NB4 (cell line): ENCODE data around the gene PDE9A.

Experiments used
- DNase-seq: peaks from one replicate; pipeline ENCODE4 v3.0.0; 2010; ENCODE audit warnings: low read depth
- H3K4me3 ChIP-seq: one replicate; pipeline ENCODE4 v1.5.1; 2011; ENCODE audit warnings: mild to moderate bottlenecking, low read depth, low read length, moderate library complexity
- CTCF ChIP-seq: IDR thresholded peaks from one replicate; pipeline ENCODE4 v1.5.1; 2012; ENCODE audit warnings: low read depth, low read length
- MAX ChIP-seq: IDR thresholded peaks from 2 replicates; pipeline ENCODE4 v1.6.1; 2011; ENCODE audit warnings: low read depth, low read length
- MYC ChIP-seq: IDR thresholded peaks from 2 replicates; pipeline ENCODE4 v1.6.1; 2011; ENCODE audit warnings: low read depth, low read length
- POLR2A ChIP-seq: IDR thresholded peaks from 2 replicates; pipeline ENCODE4 v1.6.1; 2011; ENCODE audit warnings: mild to moderate bottlenecking; ENCODE audit not compliant: insufficient read length; ENCODE audit errors: extremely low read depth

Gene PDE9A

GRCh38 chr21:42665484-42665883, 12.1 kb downstream of the PDE9A start:
- H3K4me3 ChIP-seq: no peak overlapping the region
- DNase-seq: no peak
- TF ChIP-seq MYC (no peak), MAX (no peak)

- no peak for DNase-seq
- H3K4me3 ChIP-seq: no peak overlapping the region
- TF ChIP-seq POLR2A (no peak), MAX (no peak), MYC (no peak), CTCF (no peak)
Measured at GRCh38 chr21:42666023-42666747, 12.8 kb downstream of the PDE9A start.

- TF ChIP-seq MAX: no peak
- no peak for TF ChIP-seq CTCF
- no peak for TF ChIP-seq MYC
- TF ChIP-seq POLR2A: no peak
Measured at GRCh38 chr21:42666925-42667324, 13.5 kb downstream of the PDE9A start.

GRCh38 chr21:42668298-42668992, 15.0 kb downstream of the PDE9A start:
- TF ChIP-seq MYC (no peak), MAX (no peak), POLR2A (no peak), CTCF (no peak)
- H3K4me3 ChIP-seq: no peak overlapping the region
- no peak for DNase-seq

More at GRCh38 chr21:42666925-42667324, 13.5 kb downstream of the PDE9A start:
- no peak overlapping the region for H3K4me3 ChIP-seq
- DNase-seq: no peak

GRCh38 chr21:42669041-42669440, 15.6 kb downstream of the PDE9A start:
- no peak overlapping the region for H3K4me3 ChIP-seq
- TF ChIP-seq POLR2A (no peak), MYC (no peak), CTCF (no peak), MAX (no peak)
- no peak for DNase-seq
